Measurements from ENCODE around the gene CTNNAL1.
"Not testable (repeated sequence)": the region's sequence is repeated elsewhere in the genome, so short reads cannot be mapped to it uniquely, and the experiment has no call there.

Gene CTNNAL1

GRCh38 chr9:109012876-109013678, at the start of gene CTNNAL1:
Gene CTNNAL1, minus strand, starts transcription at chr9:109013499. Its CDS starts 57 bp downstream, at chr9:109013442.
- no peak for DNase-seq (ENCODE audit: low read depth, low spot score)

- DNase-seq (ENCODE audit: low read depth, low spot score): no peak
Measured at GRCh38 chr9:109062543-109062942, 49.2 kb upstream of the CTNNAL1 start.

GRCh38 chr9:109060191-109060590, 46.9 kb upstream of the CTNNAL1 start:
- no peak for DNase-seq (ENCODE audit: low read depth, low spot score)

- not testable (repeated sequence) for DNase-seq (ENCODE audit: low read depth, low spot score)
Measured at GRCh38 chr9:109053121-109053520, 39.8 kb upstream of the CTNNAL1 start.

GRCh38 chr9:109052416-109052815, 39.1 kb upstream of the CTNNAL1 start:
- no peak for DNase-seq (ENCODE audit: low read depth, low spot score)

- DNase-seq (ENCODE audit: low read depth, low spot score): no peak
Measured at GRCh38 chr9:109051733-109052132, 38.4 kb upstream of the CTNNAL1 start.

- no peak for DNase-seq (ENCODE audit: low read depth, low spot score)
Measured at GRCh38 chr9:109050444-109050843, 37.1 kb upstream of the CTNNAL1 start.

GRCh38 chr9:109048822-109049221, 35.5 kb upstream of the CTNNAL1 start:
- no peak for DNase-seq (ENCODE audit: low read depth, low spot score)

- DNase-seq (ENCODE audit: low read depth, low spot score): no peak
Measured at GRCh38 chr9:109047259-109047658, 34.0 kb upstream of the CTNNAL1 start.

GRCh38 chr9:109046346-109046745, 33.0 kb upstream of the CTNNAL1 start:
- DNase-seq (ENCODE audit: low read depth, low spot score): no peak

- DNase-seq (ENCODE audit: low read depth, low spot score): no peak
Measured at GRCh38 chr9:109043578-109043977, 30.3 kb upstream of the CTNNAL1 start.

GRCh38 chr9:109040571-109040970, 27.3 kb upstream of the CTNNAL1 start:
- DNase-seq (ENCODE audit: low read depth, low spot score): no peak

- DNase-seq (ENCODE audit: low read depth, low spot score): no peak
Measured at GRCh38 chr9:109039539-109039938, 26.2 kb upstream of the CTNNAL1 start.

GRCh38 chr9:109037946-109038715, 24.8 kb upstream of the CTNNAL1 start:
- DNase-seq (ENCODE audit: low read depth, low spot score): no peak

GRCh38 chr9:109036744-109037680, 23.7 kb upstream of the CTNNAL1 start:
- DNase-seq (ENCODE audit: low read depth, low spot score): no peak

- peak; percentile 74 for DNase-seq (ENCODE audit: low read depth, low spot score)
Measured at GRCh38 chr9:109035684-109036423, 22.6 kb upstream of the CTNNAL1 start.

GRCh38 chr9:109033941-109034700, 20.8 kb upstream of the CTNNAL1 start:
- DNase-seq (ENCODE audit: low read depth, low spot score): no peak

- no peak for DNase-seq (ENCODE audit: low read depth, low spot score)
Measured at GRCh38 chr9:109031241-109031640, 17.9 kb upstream of the CTNNAL1 start.

GRCh38 chr9:109030426-109030825, 17.1 kb upstream of the CTNNAL1 start:
- no peak for DNase-seq (ENCODE audit: low read depth, low spot score)

- no peak for DNase-seq (ENCODE audit: low read depth, low spot score)
Measured at GRCh38 chr9:109028457-109028856, 15.2 kb upstream of the CTNNAL1 start.
